SK-N-SH treated with all-trans-retinoic acid at 6 μM for 48 hours (cell line): ENCODE data around the gene PLEKHG2.

ENCODE experiments used
- ATAC-seq: fragments of 200-7000 bp; cut with Tn5 transposase; 3 replicates; pipeline ENCODE4 v1.9.1; 2020; ENCODE audit warnings: mild to moderate bottlenecking, moderate library complexity
- ARNTL ChIP-seq: fragments of 450-650 bp; formaldehyde crosslinking; IDR thresholded peaks from 2 replicates; pipeline ENCODE4 v1.5.0; 2020; ENCODE audit warnings: low read depth, mild to moderate bottlenecking, moderate library complexity, borderline replicate concordance
- BACH2 ChIP-seq: fragments of 250-450 bp; sonication (Bioruptor Pico); IDR thresholded peaks from 2 replicates; pipeline ENCODE4 v1.9.0; 2021; ENCODE audit warnings: mild to moderate bottlenecking, borderline replicate concordance
- CSDC2 ChIP-seq: fragments of 250-450 bp; sonication (Bioruptor Pico); IDR thresholded peaks from 2 replicates; pipeline ENCODE4 v1.5.0; 2020; ENCODE audit warnings: mild to moderate bottlenecking, moderate library complexity
- CSRNP3 ChIP-seq: fragments of 250-450 bp; sonication (Bioruptor Pico); IDR thresholded peaks from 2 replicates; pipeline ENCODE4 v1.5.1; 2021; ENCODE audit warnings: mild to moderate bottlenecking, moderate library complexity
- ESRRG ChIP-seq: fragments of 250-450 bp; sonication (Bioruptor Pico); IDR thresholded peaks from 2 replicates; pipeline ENCODE4 v1.6.1; 2021; ENCODE audit warnings: mild to moderate bottlenecking
- GLIS3 ChIP-seq: fragments of 250-450 bp; sonication (Bioruptor Pico); IDR thresholded peaks from 2 replicates; pipeline ENCODE4 v1.5.0; 2020; ENCODE audit warnings: mild to moderate bottlenecking, moderate library complexity
- ISL1 ChIP-seq: fragments of 250-450 bp; sonication (Bioruptor Pico); IDR thresholded peaks from 2 replicates; pipeline ENCODE4 v2.1.2; 2022; ENCODE audit warnings: mild to moderate bottlenecking, moderate library complexity
- OSR1 ChIP-seq: fragments of 250-450 bp; sonication (Bioruptor Pico); IDR thresholded peaks from 2 replicates; pipeline ENCODE4 v1.8.0; 2022; ENCODE audit warnings: moderate library complexity, mild to moderate bottlenecking, inconsistent platforms
- PPARA ChIP-seq: fragments of 250-450 bp; sonication (Bioruptor Pico); IDR thresholded peaks from 2 replicates; pipeline ENCODE4 v1.5.0; 2020; ENCODE audit warnings: mild to moderate bottlenecking, borderline replicate concordance
- RARB ChIP-seq: fragments of 250-450 bp; sonication (Bioruptor Pico); IDR thresholded peaks from 2 replicates; pipeline ENCODE4 v1.8.0; 2021; ENCODE audit warnings: mild to moderate bottlenecking, moderate library complexity
- SNAI2 ChIP-seq: fragments of 250-450 bp; sonication (Bioruptor Pico); IDR thresholded peaks from 2 replicates; pipeline ENCODE4 v1.5.0; 2020; ENCODE audit warnings: mild to moderate bottlenecking, moderate library complexity
- TCF4 ChIP-seq: fragments of 250-450 bp; sonication (Bioruptor Pico); IDR thresholded peaks from 2 replicates; pipeline ENCODE4 v1.8.0; 2021; ENCODE audit warnings: mild to moderate bottlenecking, moderate library complexity, borderline replicate concordance
- TOX ChIP-seq: fragments of 250-450 bp; sonication (Bioruptor Pico); IDR thresholded peaks from 2 replicates; pipeline ENCODE4 v1.8.0; 2021; ENCODE audit warnings: mild to moderate bottlenecking, moderate library complexity, borderline replicate concordance
- ZC3H10 ChIP-seq: fragments of 250-450 bp; sonication (Bioruptor Pico); IDR thresholded peaks from 2 replicates; pipeline ENCODE4 v1.5.1; 2021; ENCODE audit warnings: mild to moderate bottlenecking, moderate library complexity
- ZFP3 ChIP-seq: fragments of 250-450 bp; sonication (Bioruptor Pico); IDR thresholded peaks from 2 replicates; pipeline ENCODE4 v1.5.0; 2020; ENCODE audit warnings: mild to moderate bottlenecking, moderate library complexity
- ZFP30 ChIP-seq: fragments of 450-650 bp; formaldehyde crosslinking; IDR thresholded peaks from 2 replicates; pipeline ENCODE4 v1.5.0; 2022; ENCODE audit warnings: mild to moderate bottlenecking, moderate library complexity
- ZNF565 ChIP-seq: fragments of 450-650 bp; formaldehyde crosslinking; conservative IDR thresholded peaks from 2 replicates; pipeline ENCODE4 v1.5.0; 2020; ENCODE audit warnings: low read depth, mild to moderate bottlenecking, moderate library complexity
- TF ChIP-seq, protein P1 (sequence below): fragments of 250-450 bp; sonication (Bioruptor Pico); IDR thresholded peaks from 2 replicates; pipeline ENCODE4 v1.5.1; 2020; ENCODE audit warnings: low read depth, mild to moderate bottlenecking, moderate library complexity
- TF ChIP-seq, protein P2 (sequence below): fragments of 250-450 bp; sonication (Bioruptor Pico); IDR thresholded peaks from 2 replicates; pipeline ENCODE4 v1.8.0; 2021; ENCODE audit warnings: low read depth, mild to moderate bottlenecking, moderate library complexity, borderline replicate concordance
- TF ChIP-seq, protein P3 (sequence below): fragments of 250-450 bp; sonication (Bioruptor Pico); IDR thresholded peaks from 2 replicates; pipeline ENCODE4 v1.8.0; 2020; ENCODE audit warnings: mild to moderate bottlenecking, moderate library complexity, borderline replicate concordance

PLEKHG2 gene

DNA sequence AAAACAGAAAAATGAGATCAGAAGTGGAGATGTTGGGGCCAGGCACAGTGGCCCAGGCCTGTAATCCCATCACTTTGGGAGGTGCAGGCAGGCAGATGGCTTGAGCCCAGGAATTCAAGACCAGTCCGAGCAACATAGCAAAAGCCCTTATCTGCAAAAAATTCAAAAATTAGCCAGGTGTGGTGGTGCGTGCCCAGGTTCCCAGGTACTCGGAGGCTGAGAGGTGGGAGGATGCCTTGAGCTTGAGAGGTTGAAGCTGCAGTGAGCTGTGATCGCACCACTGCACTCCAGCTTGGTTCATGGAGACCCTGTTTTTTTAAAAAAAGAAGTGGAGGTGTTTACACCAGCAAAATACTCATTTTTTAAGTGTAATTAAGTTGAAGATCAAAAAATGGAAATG is 12.4 kb upstream of the PLEKHG2 start:
- no peak for TF ChIP-seq ZFP3 (CRISPR knock-in tag)
- ATAC-seq, result no peak

DNA sequence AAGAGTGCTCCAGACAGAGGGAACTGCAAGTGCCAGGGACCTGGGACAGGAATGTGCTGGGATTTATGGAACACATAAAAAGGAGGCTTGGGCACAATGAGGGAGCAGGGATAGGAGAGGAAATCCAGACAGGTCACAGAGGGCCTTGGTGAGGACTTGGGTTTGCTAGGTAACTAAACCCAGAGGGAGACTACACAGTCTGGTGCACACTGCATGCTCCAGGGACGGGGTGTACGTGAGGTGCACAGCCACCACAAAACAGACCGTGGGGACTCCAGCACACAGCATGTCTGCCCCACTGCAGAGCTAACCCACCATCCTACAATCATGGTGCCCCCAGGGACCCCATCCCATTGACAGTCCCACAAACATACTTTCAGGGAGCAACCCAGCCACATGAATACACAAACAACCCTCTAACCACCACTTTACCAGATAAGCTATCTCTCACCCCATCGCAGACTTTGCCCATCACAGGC is 11.4 kb upstream of the PLEKHG2 start:
- no peak for ATAC-seq
- TF ChIP-seq BACH2 (CRISPR knock-in tag) (no peak), ARNTL (CRISPR knock-in tag) (no peak), ZNF565 (CRISPR knock-in tag) (no peak), CSRNP3 (CRISPR knock-in tag) (no peak), ZFP3 (CRISPR knock-in tag) (no peak), SNAI2 (CRISPR knock-in tag) (no peak), ZFP30 (no peak), CSDC2 (CRISPR knock-in tag) (no peak), OSR1 (CRISPR knock-in tag) (no peak), ZC3H10 (CRISPR knock-in tag) (no peak), TOX (CRISPR knock-in tag) (no peak), PPARA (CRISPR knock-in tag) (no peak), ESRRG (CRISPR knock-in tag) (no peak), TCF4 (no peak), ISL1 (CRISPR knock-in tag) (no peak), RARB (CRISPR knock-in tag) (no peak)
- TF ChIP-seq, protein P1, sequence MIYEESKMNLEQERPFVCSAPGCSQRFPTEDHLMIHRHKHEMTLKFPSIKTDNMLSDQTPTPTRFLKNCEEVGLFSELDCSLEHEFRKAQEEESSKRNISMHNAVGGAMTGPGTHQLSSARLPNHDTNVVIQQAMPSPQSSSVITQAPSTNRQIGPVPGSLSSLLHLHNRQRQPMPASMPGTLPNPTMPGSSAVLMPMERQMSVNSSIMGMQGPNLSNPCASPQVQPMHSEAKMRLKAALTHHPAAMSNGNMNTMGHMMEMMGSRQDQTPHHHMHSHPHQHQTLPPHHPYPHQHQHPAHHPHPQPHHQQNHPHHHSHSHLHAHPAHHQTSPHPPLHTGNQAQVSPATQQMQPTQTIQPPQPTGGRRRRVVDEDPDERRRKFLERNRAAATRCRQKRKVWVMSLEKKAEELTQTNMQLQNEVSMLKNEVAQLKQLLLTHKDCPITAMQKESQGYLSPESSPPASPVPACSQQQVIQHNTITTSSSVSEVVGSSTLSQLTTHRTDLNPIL (CRISPR knock-in tag), result no peak
- TF ChIP-seq, protein P2, sequence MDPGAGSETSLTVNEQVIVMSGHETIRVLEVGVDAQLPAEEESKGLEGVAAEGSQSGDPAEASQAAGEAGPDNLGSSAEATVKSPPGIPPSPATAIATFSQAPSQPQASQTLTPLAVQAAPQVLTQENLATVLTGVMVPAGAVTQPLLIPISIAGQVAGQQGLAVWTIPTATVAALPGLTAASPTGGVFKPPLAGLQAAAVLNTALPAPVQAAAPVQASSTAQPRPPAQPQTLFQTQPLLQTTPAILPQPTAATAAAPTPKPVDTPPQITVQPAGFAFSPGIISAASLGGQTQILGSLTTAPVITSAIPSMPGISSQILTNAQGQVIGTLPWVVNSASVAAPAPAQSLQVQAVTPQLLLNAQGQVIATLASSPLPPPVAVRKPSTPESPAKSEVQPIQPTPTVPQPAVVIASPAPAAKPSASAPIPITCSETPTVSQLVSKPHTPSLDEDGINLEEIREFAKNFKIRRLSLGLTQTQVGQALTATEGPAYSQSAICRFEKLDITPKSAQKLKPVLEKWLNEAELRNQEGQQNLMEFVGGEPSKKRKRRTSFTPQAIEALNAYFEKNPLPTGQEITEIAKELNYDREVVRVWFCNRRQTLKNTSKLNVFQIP (CRISPR knock-in tag), result no peak

- peak; percentile 21 for ATAC-seq
- TF ChIP-seq CSDC2 (CRISPR knock-in tag) (0 out of 2 replicates have a peak, but pooled peaks have one; percentile 33), PPARA (CRISPR knock-in tag) (no peak), GLIS3 (CRISPR knock-in tag) (no peak)
- TF ChIP-seq, protein P3, sequence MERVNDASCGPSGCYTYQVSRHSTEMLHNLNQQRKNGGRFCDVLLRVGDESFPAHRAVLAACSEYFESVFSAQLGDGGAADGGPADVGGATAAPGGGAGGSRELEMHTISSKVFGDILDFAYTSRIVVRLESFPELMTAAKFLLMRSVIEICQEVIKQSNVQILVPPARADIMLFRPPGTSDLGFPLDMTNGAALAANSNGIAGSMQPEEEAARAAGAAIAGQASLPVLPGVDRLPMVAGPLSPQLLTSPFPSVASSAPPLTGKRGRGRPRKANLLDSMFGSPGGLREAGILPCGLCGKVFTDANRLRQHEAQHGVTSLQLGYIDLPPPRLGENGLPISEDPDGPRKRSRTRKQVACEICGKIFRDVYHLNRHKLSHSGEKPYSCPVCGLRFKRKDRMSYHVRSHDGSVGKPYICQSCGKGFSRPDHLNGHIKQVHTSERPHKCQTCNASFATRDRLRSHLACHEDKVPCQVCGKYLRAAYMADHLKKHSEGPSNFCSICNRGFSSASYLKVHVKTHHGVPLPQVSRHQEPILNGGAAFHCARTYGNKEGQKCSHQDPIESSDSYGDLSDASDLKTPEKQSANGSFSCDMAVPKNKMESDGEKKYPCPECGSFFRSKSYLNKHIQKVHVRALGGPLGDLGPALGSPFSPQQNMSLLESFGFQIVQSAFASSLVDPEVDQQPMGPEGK, result no peak
Measured at GRCh38 chr19:39401549-39402345, 10.7 kb upstream of the PLEKHG2 start.

DNA sequence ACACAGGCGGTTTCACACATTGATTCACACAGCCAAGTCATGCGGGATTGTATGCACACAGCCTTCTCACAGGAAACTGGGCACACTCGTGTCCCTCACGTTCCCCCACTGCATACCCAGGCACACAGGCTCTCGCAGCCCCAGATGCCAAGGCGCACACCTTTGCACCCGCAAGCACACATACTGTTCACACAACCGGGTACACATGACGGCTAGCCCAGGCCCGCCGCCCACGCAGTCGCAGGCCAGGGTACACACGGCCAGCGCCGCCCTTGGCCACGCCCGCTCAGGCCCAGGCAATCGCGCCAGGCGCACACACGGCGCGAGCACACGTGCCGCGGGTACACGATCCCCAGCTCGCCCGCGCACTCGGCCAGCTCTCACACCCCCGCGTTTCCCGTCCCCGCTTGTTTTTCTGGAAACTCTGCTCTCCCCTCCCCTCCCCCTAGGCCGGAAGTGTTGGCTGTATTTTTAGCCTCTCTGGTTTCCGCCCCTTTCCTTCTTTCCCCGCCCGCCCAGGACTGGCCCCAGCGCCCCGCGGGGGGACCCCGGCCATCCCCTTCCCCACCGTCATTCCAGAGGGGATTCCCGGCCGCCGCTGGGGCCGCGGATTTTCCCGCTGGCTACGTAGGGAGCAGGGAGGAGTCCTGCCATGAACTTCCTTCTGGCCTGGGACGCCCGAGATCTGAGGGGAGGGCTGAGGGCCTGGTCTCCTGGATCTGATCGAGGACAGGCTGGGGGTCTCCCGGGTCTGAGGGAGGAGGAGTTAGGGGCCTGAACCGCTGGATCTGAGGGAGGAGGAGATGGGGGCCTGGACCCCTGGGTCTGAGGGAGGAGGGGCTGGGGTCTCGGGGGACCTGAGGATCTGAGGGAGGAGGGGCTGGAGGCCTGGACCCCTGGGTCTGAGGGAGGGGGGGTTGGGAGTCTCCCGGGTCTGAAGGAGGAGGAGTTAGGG is 9.8 kb upstream of the PLEKHG2 start:
- TF ChIP-seq ZC3H10 (CRISPR knock-in tag) (peak; percentile 38; the same call in 1 of the 2 replicates), ISL1 (CRISPR knock-in tag) (no peak)
- peak; percentile 35 for ATAC-seq
